ENCODE measurements around the gene AOX1. TPM values are rescaled to one million over a fixed set of nuclear protein-coding genes. Genes with fewer than 3 reads are reported as not detected.

Gene AOX1
- total RNA-seq, 1 experiment from 2014 or later = 3.0 TPM

- ChIA-PET POLR2A (no interaction called here), CTCF (no interaction called here)
- TF ChIP-seq POLR2AphosphoS5 (IDR thresholded peaks at IDR 0.05; ENCODE audit: low read depth, low read length) (no peak), REST (IDR thresholded peaks at IDR 0.05; ENCODE audit: insufficient read depth in 1 of 2, low read depth in 2 of 2, low read length in 1 of 2) (no peak), SIN3A (IDR thresholded peaks at IDR 0.05; ENCODE audit: borderline replicate concordance, insufficient read depth, low read depth, low read length) (no peak), CTCF (IDR thresholded peaks at IDR 0.05) (no peak), TCF7L2 (IDR thresholded peaks at IDR 0.05; ENCODE audit: low read depth, low read length) (no peak)
- DNase-seq (ENCODE audit: low read depth, low spot score) (no peak), ATAC-seq (no peak)
- Histone ChIP-seq H3K27me3 (ENCODE audit: control insufficient read depth, insufficient read depth, low read length) (no peaks in the 10 kb centered on the region), H3K27ac (ENCODE audit: low read length) (no peak overlapping the region), H3K9me3 (ENCODE audit: control insufficient read depth, insufficient read depth, low read depth, low read length) (no peaks in the 10 kb centered on the region), H3K4me3 (ENCODE audit: low read depth in 2 of 2, low read length in 2 of 2) (no peak overlapping the region), H3K4me1 (ENCODE audit: control insufficient read depth, insufficient read depth, low read length) (peaks cover 3% of the 10 kb centered on the region; the same call in 1 of the 2 replicates), H3K36me3 (ENCODE audit: control insufficient read depth, insufficient read depth, low read length) (no peaks in the 10 kb centered on the region)
- intact Hi-C loops (cut with micrococcal nuclease; ENCODE audit: unreplicated experiment) = no loop called here
- BruUV-seq (replicated peaks) = no TSS peak
- in situ Hi-C loops (cut with HindIII; ENCODE audit: low pct_unique_long_range_greater_than_20kb, low sequenced_read_pairs) = no loop called here
Observed at GRCh38 chr2:200620606-200621390, 35.0 kb downstream of the AOX1 start.

- POLR2A ChIA-PET = no interaction called here
- TF ChIP-seq REST (IDR thresholded peaks at IDR 0.05; ENCODE audit: insufficient read depth in 1 of 2, low read depth in 2 of 2, low read length in 1 of 2) (no peak), TCF7L2 (IDR thresholded peaks at IDR 0.05; ENCODE audit: low read depth, low read length) (no peak), CTCF (IDR thresholded peaks at IDR 0.05) (no peak), POLR2AphosphoS5 (IDR thresholded peaks at IDR 0.05; ENCODE audit: low read depth, low read length) (no peak), SIN3A (IDR thresholded peaks at IDR 0.05; ENCODE audit: borderline replicate concordance, insufficient read depth, low read depth, low read length) (no peak)
- DNase-seq (ENCODE audit: low read depth, low spot score) (no peak), ATAC-seq (no peak)
- Histone ChIP-seq H3K4me1 (ENCODE audit: control insufficient read depth, insufficient read depth, low read length) (no peaks in the 10 kb centered on the region), H3K9me3 (ENCODE audit: control insufficient read depth, insufficient read depth, low read depth, low read length) (no peaks in the 10 kb centered on the region), H3K4me3 (ENCODE audit: low read depth in 2 of 2, low read length in 2 of 2) (no peak overlapping the region), H3K27ac (ENCODE audit: low read length) (no peak overlapping the region), H3K27me3 (ENCODE audit: control insufficient read depth, insufficient read depth, low read length) (no peaks in the 10 kb centered on the region), H3K36me3 (ENCODE audit: control insufficient read depth, insufficient read depth, low read length) (no peaks in the 10 kb centered on the region)
- intact Hi-C loops (cut with micrococcal nuclease; ENCODE audit: unreplicated experiment) = no loop called here
- no TSS peak for BruUV-seq (replicated peaks)
- CTCF ChIA-PET = no interaction called here
- in situ Hi-C loops (cut with HindIII; ENCODE audit: low pct_unique_long_range_greater_than_20kb, low sequenced_read_pairs) = no loop called here
Observed at GRCh38 chr2:200622106-200622505, 36.3 kb downstream of the AOX1 start.

Data from Panc1 (cell line).